GM20000 (cell line): Measurements from ENCODE around the gene ISL2.
"Not testable (repeated sequence)": the region's sequence is repeated elsewhere in the genome, so short reads cannot be mapped to it uniquely, and the experiment has no call there.

Experiments
- DNase-seq: peaks from one replicate; pipeline ENCODE4 v3.0.0; 2012; ENCODE audit warnings: low spot score
- CTCF ChIP-seq: IDR thresholded peaks from 2 replicates; pipeline ENCODE4 v1.5.1; 2012; ENCODE audit warnings: mild to moderate bottlenecking, control low read depth; ENCODE audit errors: extremely low read depth, missing control alignments

ISL2 gene

GRCh38 chr15:76336254-76337058, at the start of gene ISL2:
Gene ISL2 (plus strand): TSS chr15:76336773. CDS start chr15:76336884, 111 bp downstream.
- DNase-seq = peak; percentile 95
- TF ChIP-seq CTCF = no peak

GRCh38 chr15:76289582-76289981, 47.0 kb upstream of the ISL2 start:
- no peak for TF ChIP-seq CTCF
- DNase-seq = no peak

- DNase-seq = no peak
- TF ChIP-seq CTCF = no peak
Measured at GRCh38 chr15:76293361-76293760, 43.2 kb upstream of the ISL2 start.

DNA sequence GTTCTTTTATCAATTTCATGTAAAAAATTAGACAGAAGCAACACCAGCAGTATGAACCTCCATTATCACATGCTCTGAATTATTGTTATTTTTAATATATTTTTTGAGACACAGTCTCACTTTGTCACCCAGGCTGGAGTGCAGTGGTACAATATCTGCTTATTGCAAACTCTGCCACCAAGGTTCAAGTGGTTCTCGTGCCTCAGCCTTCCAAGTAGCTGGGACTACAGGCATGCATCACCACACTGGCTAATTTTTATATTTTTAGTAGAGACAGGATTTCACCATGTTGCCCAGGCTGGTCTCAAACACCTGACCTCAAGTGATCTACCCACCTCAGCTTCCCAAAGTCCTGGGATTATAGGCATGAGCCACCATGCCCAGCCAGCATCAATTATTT, 42.1 kb upstream of the ISL2 start:
- DNase-seq = not testable (repeated sequence)

DNA sequence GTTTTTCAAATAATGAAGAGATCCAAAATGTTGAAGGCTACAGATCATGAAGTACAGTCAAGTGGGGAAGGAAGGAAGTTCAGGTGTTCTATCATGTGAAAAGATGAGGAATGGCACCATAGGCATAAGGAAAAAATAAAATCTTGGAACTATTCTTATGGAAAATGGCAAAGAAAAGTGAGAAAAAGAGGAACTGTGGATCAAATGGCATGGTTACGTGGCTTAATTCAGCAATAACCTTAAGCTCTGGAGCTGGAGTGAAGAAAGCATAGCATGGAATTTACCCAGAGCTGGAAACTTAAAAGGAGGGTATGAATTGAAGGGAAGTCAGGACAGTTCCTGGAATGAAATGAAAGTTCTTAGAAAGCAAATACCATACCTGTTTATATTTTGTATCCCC, 39.7 kb upstream of the ISL2 start:
- no peak for TF ChIP-seq CTCF
- DNase-seq = no peak

- DNase-seq = not testable (repeated sequence)
Measured at GRCh38 chr15:76297951-76298350, 38.6 kb upstream of the ISL2 start.

GRCh38 chr15:76298986-76299385, 37.6 kb upstream of the ISL2 start:
- no peak for DNase-seq

GRCh38 chr15:76299786-76300185, 36.8 kb upstream of the ISL2 start:
- DNase-seq = no peak
- no peak for TF ChIP-seq CTCF

More at GRCh38 chr15:76298986-76299385, 37.6 kb upstream of the ISL2 start:
- no peak for TF ChIP-seq CTCF
